Fibroblast of the aortic adventitia (primary cell): ENCODE results near the gene BARX2. TPM values are rescaled to one million over a fixed set of nuclear protein-coding genes. Genes with fewer than 3 reads are reported as not detected.

Experiments
- DNase-seq: peaks from one replicate; pipeline ENCODE4 v3.0.0-alpha.2; 2010; ENCODE audit warnings: low read depth
- H3K4me3 ChIP-seq: 2 replicates; pipeline ENCODE4 v1.5.1; 2011; ENCODE audit warnings: low read depth, mild to moderate bottlenecking, control low read depth, low read length, moderate library complexity
- total RNA-seq: library from RNA; depleted of rRNA; stranded (reverse); fragments of >200 nt; gene quantifications from 2 replicates; pipeline ENCODE4 v1.2.3, GENCODE V29; 2012; ENCODE audit warnings: low replicate concordance
- TF ChIP-seq, protein P1 (sequence below): IDR thresholded peaks from 2 replicates; pipeline ENCODE4 v1.5.1; 2011; ENCODE audit warnings: mild to moderate bottlenecking, low read length, control low read depth, inconsistent platforms; ENCODE audit not compliant: insufficient read depth

BARX2 gene
- total RNA-seq, 1 donor, result not detected

DNA sequence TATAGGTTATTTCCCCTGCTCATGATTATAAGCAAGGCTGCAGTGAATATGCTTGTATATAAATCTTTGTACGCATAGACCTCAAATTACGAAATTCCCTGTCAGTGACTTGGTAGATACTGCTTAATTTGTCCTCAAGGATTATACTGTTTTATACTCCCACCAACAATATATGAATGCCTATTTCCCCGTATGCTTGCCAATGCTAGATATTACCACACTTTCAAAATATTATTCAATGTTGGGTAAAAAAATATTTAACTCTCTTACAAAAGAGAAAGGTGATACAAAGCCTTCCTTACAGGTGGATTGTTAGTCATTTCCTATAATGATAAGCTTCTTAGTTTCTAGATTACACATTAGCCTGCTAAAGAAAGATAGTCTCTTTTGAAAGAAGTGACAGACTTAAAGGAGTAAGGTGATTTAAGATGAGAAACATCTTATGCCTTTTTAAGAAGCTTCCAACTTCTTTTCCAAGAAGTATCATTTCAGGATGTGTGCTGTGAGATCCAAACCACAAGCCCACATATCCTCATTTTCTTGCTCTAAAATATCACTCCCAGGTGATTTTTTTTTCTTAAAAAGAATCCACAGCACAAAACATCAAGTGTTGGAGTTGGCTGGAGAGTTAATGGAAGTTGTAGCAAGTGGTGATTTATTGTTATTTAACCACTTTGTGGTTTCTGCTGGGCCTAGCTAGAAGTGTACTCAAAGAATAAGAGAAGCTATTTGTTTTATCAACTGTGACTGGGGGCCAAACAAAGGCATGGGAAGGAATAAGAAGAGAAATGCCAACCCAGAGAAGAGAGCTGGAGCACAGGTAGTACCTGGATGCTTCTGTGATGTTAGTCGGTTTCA, 59.2 kb downstream of the BARX2 start:
- no peak overlapping the region for H3K4me3 ChIP-seq
- DNase-seq, result no peak

DNA sequence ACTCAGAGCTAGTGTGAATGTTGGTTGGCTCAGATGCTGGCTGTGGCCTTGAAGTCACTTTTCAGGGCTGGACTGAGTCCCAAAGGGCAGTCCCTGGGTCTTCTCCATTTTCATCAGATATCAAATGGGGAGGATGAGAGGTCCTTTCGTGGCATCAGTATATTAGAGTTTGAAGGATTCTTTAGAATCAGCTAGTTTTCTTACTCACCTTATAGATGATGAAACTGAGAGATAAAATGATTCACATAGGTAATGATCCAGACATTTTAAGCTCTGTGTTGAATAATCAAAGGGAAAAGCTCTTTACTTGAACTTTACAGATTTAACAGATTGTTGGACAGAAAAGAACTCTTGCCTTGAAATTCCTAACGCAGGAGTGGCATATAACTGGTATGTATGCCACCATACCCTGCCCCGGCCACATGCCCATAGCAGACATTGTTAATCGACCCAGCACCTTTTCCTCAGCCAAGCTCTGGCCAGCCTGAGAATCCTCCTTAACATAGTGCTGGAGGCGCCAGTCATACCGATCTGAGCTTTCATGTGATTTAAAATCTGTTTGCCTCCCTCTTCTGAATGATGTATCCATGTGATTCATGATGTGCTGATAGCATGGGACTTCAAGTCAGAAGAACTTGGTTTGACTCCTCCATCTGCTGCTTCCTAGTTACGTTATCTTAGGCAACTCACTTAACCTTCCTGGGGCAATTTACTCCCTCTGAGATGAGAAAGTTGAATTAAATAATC, 60.0 kb downstream of the BARX2 start:
- TF ChIP-seq, protein P1, sequence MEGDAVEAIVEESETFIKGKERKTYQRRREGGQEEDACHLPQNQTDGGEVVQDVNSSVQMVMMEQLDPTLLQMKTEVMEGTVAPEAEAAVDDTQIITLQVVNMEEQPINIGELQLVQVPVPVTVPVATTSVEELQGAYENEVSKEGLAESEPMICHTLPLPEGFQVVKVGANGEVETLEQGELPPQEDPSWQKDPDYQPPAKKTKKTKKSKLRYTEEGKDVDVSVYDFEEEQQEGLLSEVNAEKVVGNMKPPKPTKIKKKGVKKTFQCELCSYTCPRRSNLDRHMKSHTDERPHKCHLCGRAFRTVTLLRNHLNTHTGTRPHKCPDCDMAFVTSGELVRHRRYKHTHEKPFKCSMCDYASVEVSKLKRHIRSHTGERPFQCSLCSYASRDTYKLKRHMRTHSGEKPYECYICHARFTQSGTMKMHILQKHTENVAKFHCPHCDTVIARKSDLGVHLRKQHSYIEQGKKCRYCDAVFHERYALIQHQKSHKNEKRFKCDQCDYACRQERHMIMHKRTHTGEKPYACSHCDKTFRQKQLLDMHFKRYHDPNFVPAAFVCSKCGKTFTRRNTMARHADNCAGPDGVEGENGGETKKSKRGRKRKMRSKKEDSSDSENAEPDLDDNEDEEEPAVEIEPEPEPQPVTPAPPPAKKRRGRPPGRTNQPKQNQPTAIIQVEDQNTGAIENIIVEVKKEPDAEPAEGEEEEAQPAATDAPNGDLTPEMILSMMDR, result no peak
- DNase-seq, result no peak
- H3K4me3 ChIP-seq, result no peak overlapping the region

More for the DNA sequence above, 59.2 kb downstream of the BARX2 start:
- TF ChIP-seq, protein P1, result no peak

DNA sequence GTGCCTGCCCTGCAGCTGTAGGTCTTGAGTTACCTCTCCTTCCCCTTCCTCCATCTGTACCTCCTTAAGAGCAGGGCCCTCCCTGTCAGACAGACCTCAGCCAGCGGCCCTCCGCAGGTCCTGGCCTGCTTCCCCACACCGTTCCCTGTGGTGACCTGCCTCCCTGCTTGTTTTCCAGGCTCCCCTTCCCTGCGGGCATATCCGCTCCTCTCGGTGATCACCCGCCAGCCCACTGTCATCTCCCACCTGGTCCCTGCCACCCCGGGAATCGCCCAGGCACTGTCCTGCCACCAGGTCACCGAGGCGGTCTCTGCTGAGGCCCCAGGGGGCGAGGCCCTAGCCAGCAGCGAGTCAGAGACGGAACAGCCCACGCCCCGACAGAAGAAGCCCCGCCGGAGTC, 60.9 kb downstream of the BARX2 start:
- no peak for DNase-seq
- TF ChIP-seq, protein P1, result no peak
- no peak overlapping the region for H3K4me3 ChIP-seq

DNA sequence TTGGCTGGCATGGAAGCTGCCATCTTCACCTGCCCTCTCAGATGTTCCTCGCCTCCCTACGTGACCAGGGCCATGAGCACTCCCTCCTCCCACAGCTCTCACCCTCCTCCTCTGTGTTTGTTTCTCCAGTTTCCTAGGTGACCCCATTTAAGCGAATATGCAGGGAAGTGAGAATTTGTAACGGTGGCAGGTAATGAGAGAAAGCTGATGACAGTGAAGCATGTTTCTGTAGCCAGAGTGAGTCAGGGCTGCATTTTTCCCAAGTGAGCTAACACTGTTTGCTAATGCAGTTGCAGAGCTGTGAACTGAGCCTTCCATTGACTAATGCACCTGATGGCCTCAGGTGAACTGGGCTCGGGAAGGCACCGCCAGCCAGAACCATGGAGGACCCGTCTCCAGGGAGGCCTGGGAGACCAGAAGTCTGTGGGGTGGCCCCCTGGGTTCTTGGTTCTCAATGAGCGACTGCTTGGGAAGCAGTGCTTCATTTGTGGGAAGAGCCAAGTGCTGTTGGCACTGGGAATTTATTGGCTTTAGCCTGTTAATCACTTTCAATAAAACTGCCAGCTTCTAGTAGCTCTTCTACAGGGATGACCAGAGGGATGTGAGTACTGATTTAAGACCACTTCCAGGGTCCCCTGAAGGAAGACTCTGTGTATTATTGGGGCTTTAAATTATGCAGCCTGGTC, 64.5 kb downstream of the BARX2 start:
- DNase-seq, result no peak
- TF ChIP-seq, protein P1, result no peak

DNA sequence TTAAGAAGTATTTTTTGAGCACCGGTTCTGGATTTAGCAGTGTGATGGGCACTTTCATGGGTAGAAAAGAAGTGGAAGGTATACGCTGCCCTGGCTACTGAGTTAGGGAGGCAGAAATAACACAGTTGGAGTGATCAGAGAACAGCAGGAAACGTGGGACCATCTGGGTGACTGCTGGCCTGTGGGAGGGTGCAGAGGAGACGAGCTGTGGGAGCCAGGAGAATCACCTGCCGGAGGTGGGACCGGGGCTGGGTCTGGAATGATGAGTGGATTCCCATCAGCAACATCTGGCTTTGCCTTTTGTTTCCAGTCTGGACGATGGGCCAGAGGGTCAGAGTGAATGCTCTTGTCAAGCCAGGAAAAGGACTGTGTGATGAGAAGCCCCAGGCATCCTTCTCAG, 66.5 kb downstream of the BARX2 start:
- DNase-seq, result no peak
- no peak overlapping the region for H3K4me3 ChIP-seq

More for the DNA sequence above, 64.5 kb downstream of the BARX2 start:
- H3K4me3 ChIP-seq, result no peak overlapping the region

DNA sequence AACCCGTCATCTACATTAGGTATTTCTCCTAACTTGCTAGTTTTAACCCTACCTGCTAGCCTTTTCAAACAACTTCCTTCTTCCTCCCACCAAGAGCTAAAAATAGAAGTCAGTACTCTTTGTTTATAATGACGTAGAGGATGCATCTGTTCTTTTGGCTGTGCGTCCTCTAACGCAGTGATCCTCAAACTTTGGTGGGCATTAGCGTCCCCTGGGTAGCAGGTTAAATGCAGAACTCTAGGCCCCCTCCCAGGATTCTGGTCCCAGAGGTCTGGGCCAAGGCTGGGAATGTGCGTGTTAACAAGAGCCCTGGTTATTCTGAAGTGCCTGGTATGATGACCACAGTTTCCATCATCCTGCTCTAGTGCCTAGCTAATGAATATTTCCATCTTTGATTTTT, 67.6 kb downstream of the BARX2 start:
- TF ChIP-seq, protein P1, result no peak
- no peak overlapping the region for H3K4me3 ChIP-seq
- no peak for DNase-seq

More for the DNA sequence above, 66.5 kb downstream of the BARX2 start:
- TF ChIP-seq, protein P1, result no peak
